MM.1S (cell line): Measurements from ENCODE around the gene C19orf44.

Source experiments
- EZH2 ChIP-seq: fragments of 300-600 bp; sonication (generic); optimal IDR thresholded peaks from 2 replicates; pipeline ENCODE3; 2017; ENCODE audit warnings: low read depth, mild to moderate bottlenecking, antibody characterized with exemption, low read length, mixed read lengths
- TF ChIP-seq, protein P1 (sequence below): fragments of 300-600 bp; sonication (generic); IDR thresholded peaks from 2 replicates; pipeline ENCODE4 v1.5.1; 2016; ENCODE audit warnings: antibody characterized with exemption, low read length, mixed read lengths

DNA sequence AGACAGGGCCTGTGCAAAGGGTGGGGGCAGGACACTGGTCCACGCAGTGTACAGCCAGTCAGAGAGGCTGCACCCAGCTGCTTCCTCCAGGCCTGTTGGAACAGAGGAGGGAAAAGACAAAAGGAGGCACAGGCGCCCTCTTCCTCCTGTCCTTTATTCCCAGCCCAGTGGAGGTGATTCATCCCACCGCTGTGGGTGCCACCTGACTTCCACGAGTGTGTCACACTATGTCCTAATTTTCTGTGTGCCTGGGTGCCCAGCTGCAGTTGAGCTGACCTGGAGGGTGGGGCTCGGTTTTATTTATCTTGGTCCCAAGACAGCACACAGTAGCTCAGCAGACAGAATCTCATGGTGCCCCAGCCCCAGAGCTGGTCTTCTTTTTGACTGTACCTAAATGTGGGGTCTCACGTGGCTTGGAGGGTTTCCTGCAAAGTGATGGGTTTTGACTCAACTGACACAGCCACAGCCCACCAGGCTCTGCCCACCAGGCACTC lies 33.4 kb upstream of the C19orf44 start:
- no peak for TF ChIP-seq EZH2
- TF ChIP-seq, protein P1, sequence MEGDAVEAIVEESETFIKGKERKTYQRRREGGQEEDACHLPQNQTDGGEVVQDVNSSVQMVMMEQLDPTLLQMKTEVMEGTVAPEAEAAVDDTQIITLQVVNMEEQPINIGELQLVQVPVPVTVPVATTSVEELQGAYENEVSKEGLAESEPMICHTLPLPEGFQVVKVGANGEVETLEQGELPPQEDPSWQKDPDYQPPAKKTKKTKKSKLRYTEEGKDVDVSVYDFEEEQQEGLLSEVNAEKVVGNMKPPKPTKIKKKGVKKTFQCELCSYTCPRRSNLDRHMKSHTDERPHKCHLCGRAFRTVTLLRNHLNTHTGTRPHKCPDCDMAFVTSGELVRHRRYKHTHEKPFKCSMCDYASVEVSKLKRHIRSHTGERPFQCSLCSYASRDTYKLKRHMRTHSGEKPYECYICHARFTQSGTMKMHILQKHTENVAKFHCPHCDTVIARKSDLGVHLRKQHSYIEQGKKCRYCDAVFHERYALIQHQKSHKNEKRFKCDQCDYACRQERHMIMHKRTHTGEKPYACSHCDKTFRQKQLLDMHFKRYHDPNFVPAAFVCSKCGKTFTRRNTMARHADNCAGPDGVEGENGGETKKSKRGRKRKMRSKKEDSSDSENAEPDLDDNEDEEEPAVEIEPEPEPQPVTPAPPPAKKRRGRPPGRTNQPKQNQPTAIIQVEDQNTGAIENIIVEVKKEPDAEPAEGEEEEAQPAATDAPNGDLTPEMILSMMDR: no peak
